Keratinocyte (primary cell): Measurements from ENCODE around the gene MARK1. TPM values are rescaled to one million over a fixed set of nuclear protein-coding genes. Genes with fewer than 3 reads are reported as not detected.

Experiments used
- DNase-seq: peaks from one replicate; pipeline ENCODE4 v3.0.0-alpha.2; 2011; ENCODE audit warnings: low read depth, missing footprints, low spot score
- FAIRE-seq: peaks from 2 replicates; lab custom pipeline; 2011; peaks lifted over from hg19 to GRCh38; lab: Jason Lieb, UNC
- H2AFZ ChIP-seq: 2 replicates; pipeline ENCODE4 v1.6.0; 2012; ENCODE audit warnings: low read length, control low read depth, inconsistent platforms; ENCODE audit not compliant: control insufficient read depth
- H3K27ac ChIP-seq: 2 replicates; pipeline ENCODE4 v1.5.1; 2011; ENCODE audit warnings: low read length; ENCODE audit not compliant: control insufficient read depth, insufficient read depth
- H3K27me3 ChIP-seq: 3 replicates; pipeline ENCODE4 v1.6.0; 2011; ENCODE audit warnings: low read length; ENCODE audit not compliant: control insufficient read depth, insufficient read depth; ENCODE audit errors: extremely low read depth
- H3K36me3 ChIP-seq, 2 experiments: 2 replicates in 1 of 2; 3 replicates in 1 of 2; pipeline ENCODE4 v1.5.1; 2011; ENCODE audit warnings: low read length in 2 of 2, mild to moderate bottlenecking in 1 of 2; ENCODE audit not compliant: control insufficient read depth in 2 of 2, insufficient read depth in 2 of 2; ENCODE audit errors: extremely low read depth in 1 of 2
- H3K4me1 ChIP-seq: 3 replicates; pipeline ENCODE4 v1.5.1; 2011; ENCODE audit warnings: low read length; ENCODE audit not compliant: control insufficient read depth, insufficient read depth; ENCODE audit errors: extremely low read depth
- H3K4me2 ChIP-seq: 3 replicates; pipeline ENCODE4 v1.6.0; 2011; ENCODE audit warnings: low read depth, low read length; ENCODE audit not compliant: control insufficient read depth, insufficient read depth; ENCODE audit errors: extremely low read depth
- H3K4me3 ChIP-seq, 3 experiments: fragments of 200-600 bp in 1 of 3; sonication (generic) in 1 of 3; 2 replicates in 2 of 3; 3 replicates in 1 of 3; pipeline ENCODE4 v1.5.1; 2011 to 2016; ENCODE audit warnings: low read length in 3 of 3, mild to moderate bottlenecking in 3 of 3, control low read depth in 2 of 3, inconsistent platforms in 1 of 3, low read depth in 1 of 3, mixed read lengths in 1 of 3, mixed run types in 1 of 3, moderate library complexity in 1 of 3; ENCODE audit not compliant: control insufficient read depth in 2 of 3, insufficient read depth in 2 of 3; ENCODE audit errors: extremely low read depth in 1 of 3
- H3K79me2 ChIP-seq: 2 replicates; pipeline ENCODE4 v1.6.0; 2012; ENCODE audit warnings: low read length; ENCODE audit not compliant: control insufficient read depth, insufficient read depth
- H3K9ac ChIP-seq: 3 replicates; pipeline ENCODE4 v1.6.0; 2011; ENCODE audit warnings: low read length; ENCODE audit not compliant: control insufficient read depth, insufficient read depth; ENCODE audit errors: extremely low read depth
- H3K9me1 ChIP-seq: 3 replicates; pipeline ENCODE4 v1.6.0; 2011; ENCODE audit warnings: low read length; ENCODE audit not compliant: control insufficient read depth, insufficient read depth; ENCODE audit errors: extremely low read depth
- H3K9me3 ChIP-seq: 2 replicates; pipeline ENCODE4 v1.5.1; 2012; ENCODE audit warnings: low read depth, low read length; ENCODE audit not compliant: control insufficient read depth
- H4K20me1 ChIP-seq: 3 replicates; pipeline ENCODE4 v1.6.0; 2011; ENCODE audit warnings: low read length; ENCODE audit not compliant: control insufficient read depth, insufficient read depth; ENCODE audit errors: extremely low read depth
- CTCF ChIP-seq, 3 experiments: IDR thresholded peaks in 1 of 3; conservative IDR thresholded peaks in 1 of 3; optimal IDR thresholded peaks in 1 of 3; 2 replicates in 2 of 3; 3 replicates in 1 of 3; pipeline versions ENCODE3 to v1.5.1; 2011; ENCODE audit warnings: low read length in 3 of 3, mild to moderate bottlenecking in 3 of 3, moderate library complexity in 2 of 3, control low read depth in 1 of 3, inconsistent platforms in 1 of 3; ENCODE audit not compliant: insufficient read depth in 2 of 3; ENCODE audit errors: extremely low read depth in 1 of 3
- EZH2 ChIP-seq: IDR thresholded peaks from one replicate; pipeline ENCODE4 v1.6.1; 2012; ENCODE audit warnings: inconsistent platforms, mild to moderate bottlenecking, low read length, moderate library complexity
- dilution Hi-C: fragments of 300-500 bp; cut with MboI; formaldehyde crosslinking; loops from one replicate; pipeline ENCODE4 v1.7.0; 2020; ENCODE audit warnings: low sequenced_read_pairs; ENCODE audit not compliant: extremely low pct_ligation_motif_present
- polyA plus RNA-seq, 5 experiments: library from polyadenylated mRNA; depleted of rRNA in 3 of 5; stranded (reverse) in 3 of 5; stranded (forward) in 1 of 5; unstranded in 1 of 5; fragments of >200 nt; gene quantifications; 1 replicate in 1 of 5; 2 replicates in 3 of 5; 3 replicates in 1 of 5; pipeline versions ENCODE4 v1.2.1 to v1.2.3, GENCODE V29; 2011 to 2012; ENCODE audit warnings: missing spikeins in 2 of 5, low read depth in 1 of 5, low replicate concordance in 1 of 5

The MARK1 gene
- polyA plus RNA-seq, 1 donor (not counting 4 experiments of a cell fraction or from before 2014, with no cell fraction given) = 8.4 TPM

DNA sequence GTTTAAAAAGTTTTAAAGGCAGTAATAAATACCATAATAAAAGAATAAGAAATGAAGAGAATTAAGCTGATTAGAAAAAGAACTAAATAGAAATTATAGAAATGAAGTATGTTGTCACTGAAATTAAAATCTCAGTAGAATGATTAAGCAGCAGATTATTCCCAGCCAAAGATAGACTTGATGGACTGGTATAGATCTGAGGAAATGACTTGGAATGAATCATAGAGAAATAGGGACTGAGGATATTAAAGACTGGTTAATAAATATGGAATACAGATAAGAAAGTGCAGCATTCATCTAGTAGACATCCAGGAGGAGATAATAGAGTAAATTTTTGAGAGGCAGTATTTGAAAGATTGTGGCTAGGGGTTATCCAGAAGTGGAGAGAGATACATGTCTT is 28.7 kb downstream of the MARK1 start:
- FAIRE-seq = no peak
- dilution Hi-C loops = no loop called here
- peaks cover 23% of the 10 kb centered on the region for H3K4me1 ChIP-seq
- no peak overlapping the region for H3K4me2 ChIP-seq
- no peaks in the 10 kb centered on the region for H3K36me3 ChIP-seq
- no peak for DNase-seq
- no peaks in the 10 kb centered on the region for H3K9me1 ChIP-seq
- H3K9ac ChIP-seq = no peak overlapping the region
- peaks cover 29% of the 10 kb centered on the region for H3K79me2 ChIP-seq
- H2AFZ ChIP-seq = no peak overlapping the region
- H4K20me1 ChIP-seq = no peaks in the 10 kb centered on the region
- H3K4me3 ChIP-seq = no peak overlapping the region
- no peaks in the 10 kb centered on the region for H3K27me3 ChIP-seq
- no peak for TF ChIP-seq CTCF (optimal IDR thresholded peaks at IDR 0.05 in 1 of 3, IDR thresholded peaks at IDR 0.05 in 1 of 3, conservative IDR thresholded peaks at IDR 0.05 in 1 of 3; ENCODE audit: extremely low read depth in 1 of 3, insufficient read depth in 2 of 3, low read length in 3 of 3)
- no peak for TF ChIP-seq EZH2
- H3K27ac ChIP-seq = no peak overlapping the region
- no peaks in the 10 kb centered on the region for H3K9me3 ChIP-seq

GRCh38 chr1:220563564-220563963 is 35.6 kb downstream of the MARK1 start:
- no peak overlapping the region for H2AFZ ChIP-seq
- H4K20me1 ChIP-seq = no peaks in the 10 kb centered on the region
- DNase-seq = no peak
- H3K4me2 ChIP-seq = no peak overlapping the region
- no peak overlapping the region for H3K9ac ChIP-seq
- H3K36me3 ChIP-seq = no peaks in the 10 kb centered on the region
- no peak for TF ChIP-seq EZH2
- TF ChIP-seq CTCF (optimal IDR thresholded peaks at IDR 0.05 in 1 of 3, IDR thresholded peaks at IDR 0.05 in 1 of 3, conservative IDR thresholded peaks at IDR 0.05 in 1 of 3; ENCODE audit: extremely low read depth in 1 of 3, insufficient read depth in 2 of 3, low read length in 3 of 3) = no peak
- H3K9me3 ChIP-seq = no peaks in the 10 kb centered on the region
- FAIRE-seq = no peak
- dilution Hi-C loops = no loop called here
- peaks cover 26% of the 10 kb centered on the region for H3K79me2 ChIP-seq
- no peak overlapping the region for H3K4me3 ChIP-seq
- no peak overlapping the region for H3K27ac ChIP-seq
- H3K4me1 ChIP-seq = peaks cover 7% of the 10 kb centered on the region
- no peaks in the 10 kb centered on the region for H3K9me1 ChIP-seq
- H3K27me3 ChIP-seq = no peaks in the 10 kb centered on the region
